ENCODE data around the gene ITLN2.
"Not testable (repeated sequence)": the region's sequence is repeated elsewhere in the genome, so short reads cannot be mapped to it uniquely, and the experiment has no call there.

ITLN2 gene

GRCh38 chr1:160905617-160905989 lies 49.0 kb downstream of the ITLN2 start:
- H3K27me3 ChIP-seq (ENCODE audit: control insufficient read depth in 1 of 2, insufficient read depth in 2 of 2, low read length in 2 of 2), result no peaks in the 10 kb centered on the region
- no peak overlapping the region for H3K27ac ChIP-seq (ENCODE audit: low read length)
- no peak overlapping the region for H3K4me3 ChIP-seq (ENCODE audit: low read length in 2 of 2)
- H3K9ac ChIP-seq (ENCODE audit: low read length in 2 of 2), result no peak overlapping the region
- H3K36me3 ChIP-seq (ENCODE audit: control insufficient read depth in 2 of 2, insufficient read depth in 2 of 2, low read length in 2 of 2), result no peaks in the 10 kb centered on the region
- H3K9me3 ChIP-seq (ENCODE audit: control insufficient read depth in 2 of 2, low read length in 2 of 2), result no peaks in the 10 kb centered on the region
- H3K4me1 ChIP-seq (ENCODE audit: control insufficient read depth, insufficient read depth, low read length), result no peaks in the 10 kb centered on the region

GRCh38 chr1:160904783-160905616 lies 49.6 kb downstream of the ITLN2 start:
- Histone ChIP-seq H3K4me3 (ENCODE audit: low read length in 2 of 2) (no peak overlapping the region), H3K27ac (ENCODE audit: low read length) (no peak overlapping the region), H3K4me1 (ENCODE audit: control insufficient read depth, insufficient read depth, low read length) (no peaks in the 10 kb centered on the region), H3K9me3 (ENCODE audit: control insufficient read depth in 2 of 2, low read length in 2 of 2) (no peaks in the 10 kb centered on the region), H3K27me3 (ENCODE audit: control insufficient read depth in 1 of 2, insufficient read depth in 2 of 2, low read length in 2 of 2) (no peaks in the 10 kb centered on the region), H3K36me3 (ENCODE audit: control insufficient read depth in 2 of 2, insufficient read depth in 2 of 2, low read length in 2 of 2) (no peaks in the 10 kb centered on the region), H3K9ac (ENCODE audit: low read length in 2 of 2) (no peak overlapping the region)

DNA sequence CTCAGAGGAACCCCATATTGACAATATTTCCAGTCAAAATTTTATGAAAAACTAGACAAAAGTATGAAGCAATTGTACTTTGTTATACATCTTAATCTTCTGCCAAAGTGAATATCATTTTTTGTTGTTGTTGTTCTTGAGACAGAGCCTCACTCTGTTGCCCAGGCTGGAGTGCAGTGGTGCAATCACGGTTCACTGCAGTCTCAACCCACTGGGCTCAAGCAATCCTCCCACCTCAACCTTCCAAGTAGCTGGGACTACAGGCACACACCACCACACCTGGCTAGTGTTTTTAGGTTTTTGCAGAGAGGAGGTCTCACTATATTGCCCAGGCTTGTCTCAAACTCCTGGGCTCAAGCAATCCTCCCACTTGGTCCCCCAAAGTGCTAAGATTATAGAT lies 52.4 kb downstream of the ITLN2 start:
- not testable (repeated sequence) for H3K27me3 ChIP-seq (ENCODE audit: control insufficient read depth in 1 of 2, insufficient read depth in 2 of 2, low read length in 2 of 2); H3K9ac ChIP-seq (ENCODE audit: low read length in 2 of 2); H3K27ac ChIP-seq (ENCODE audit: low read length); H3K4me1 ChIP-seq (ENCODE audit: control insufficient read depth, insufficient read depth, low read length); H3K9me3 ChIP-seq (ENCODE audit: control insufficient read depth in 2 of 2, low read length in 2 of 2); H3K36me3 ChIP-seq (ENCODE audit: control insufficient read depth in 2 of 2, insufficient read depth in 2 of 2, low read length in 2 of 2); H3K4me3 ChIP-seq (ENCODE audit: low read length in 2 of 2)

DNA sequence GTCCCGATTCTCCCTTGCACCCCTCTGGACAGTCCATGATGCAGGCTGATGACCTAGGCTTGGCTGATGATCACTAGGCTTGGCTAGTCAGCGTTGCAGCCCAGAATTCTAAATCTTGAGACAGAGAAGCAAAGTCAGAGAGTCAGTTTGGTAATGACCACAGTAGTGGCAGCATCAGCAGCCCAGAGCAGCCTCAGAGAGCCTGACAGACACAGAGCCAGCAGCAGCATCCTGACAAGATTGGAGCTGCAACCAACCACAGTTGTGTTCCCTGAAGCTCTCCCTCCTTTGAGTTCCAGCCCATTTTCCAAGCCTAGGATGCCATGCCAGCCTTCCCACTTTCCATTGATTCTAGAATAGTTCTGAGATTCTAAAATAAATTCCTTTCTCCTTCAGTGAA lies 52.8 kb downstream of the ITLN2 start:
- Histone ChIP-seq H3K36me3 (ENCODE audit: control insufficient read depth in 2 of 2, insufficient read depth in 2 of 2, low read length in 2 of 2) (no peaks in the 10 kb centered on the region), H3K27ac (ENCODE audit: low read length) (no peak overlapping the region), H3K4me3 (ENCODE audit: low read length in 2 of 2) (no peak overlapping the region), H3K9me3 (ENCODE audit: control insufficient read depth in 2 of 2, low read length in 2 of 2) (no peaks in the 10 kb centered on the region), H3K9ac (ENCODE audit: low read length in 2 of 2) (no peak overlapping the region), H3K27me3 (ENCODE audit: control insufficient read depth in 1 of 2, insufficient read depth in 2 of 2, low read length in 2 of 2) (no peaks in the 10 kb centered on the region), H3K4me1 (ENCODE audit: control insufficient read depth, insufficient read depth, low read length) (no peaks in the 10 kb centered on the region)

DNA sequence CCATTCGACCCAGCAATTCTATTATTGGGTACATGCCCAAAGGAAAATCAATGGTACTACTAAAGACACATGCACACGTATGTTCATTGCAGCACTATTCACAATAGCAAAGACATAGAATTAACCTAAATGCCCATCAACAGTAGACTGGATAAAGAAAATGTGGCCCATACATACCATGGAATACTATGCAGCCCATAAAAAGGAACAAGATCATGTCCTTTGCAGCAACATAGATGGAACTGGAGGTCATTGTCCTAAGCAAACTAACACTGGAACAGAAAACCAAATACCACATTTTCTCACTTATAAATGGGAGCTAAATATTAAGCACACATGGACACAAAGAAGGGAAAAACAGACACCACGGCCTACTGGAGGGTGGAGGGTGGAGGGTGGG lies 53.9 kb downstream of the ITLN2 start:
- not testable (repeated sequence) for H3K9ac ChIP-seq (ENCODE audit: low read length in 2 of 2); H3K27ac ChIP-seq (ENCODE audit: low read length); H3K9me3 ChIP-seq (ENCODE audit: control insufficient read depth in 2 of 2, low read length in 2 of 2); H3K4me3 ChIP-seq (ENCODE audit: low read length in 2 of 2); H3K4me1 ChIP-seq (ENCODE audit: control insufficient read depth, insufficient read depth, low read length); H3K27me3 ChIP-seq (ENCODE audit: control insufficient read depth in 1 of 2, insufficient read depth in 2 of 2, low read length in 2 of 2); H3K36me3 ChIP-seq (ENCODE audit: control insufficient read depth in 2 of 2, insufficient read depth in 2 of 2, low read length in 2 of 2)
